ENCODE data around the gene DUSP7. TPM values are rescaled to one million over a fixed set of nuclear protein-coding genes. Genes with fewer than 3 reads are reported as not detected.

The DUSP7 gene
- total and polyA plus RNA-seq, 2 donors (not counting 3 experiments of a cell fraction or from before 2014, with no cell fraction given) = 29.2 to 37.7 TPM

DNA sequence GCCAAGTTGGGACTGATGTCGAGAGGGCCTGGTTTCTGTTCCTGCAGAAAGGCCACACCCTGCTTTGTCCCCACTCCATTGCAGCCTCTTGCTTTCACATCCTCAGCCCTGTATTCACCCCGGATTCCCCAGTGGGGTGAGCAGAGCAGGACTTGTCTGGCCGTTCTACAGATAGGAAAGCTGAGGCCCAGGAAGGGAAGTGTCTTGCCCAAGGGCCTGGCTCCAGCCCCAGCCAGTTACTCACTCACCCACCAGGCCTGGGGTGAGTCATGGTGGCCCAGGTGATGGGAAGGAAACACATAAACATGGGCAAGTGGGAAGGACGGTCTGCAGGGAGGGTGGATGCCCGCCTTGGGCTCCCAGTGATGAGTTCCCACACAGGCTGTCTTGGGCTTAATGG is 6.1 kb upstream of the DUSP7 start:
- POLR2A ChIA-PET = no interaction called here

GRCh38 chr3:52061121-52061910 is 4.9 kb upstream of the DUSP7 start:
- Histone ChIP-seq H3K36me3 (ENCODE audit: control insufficient read depth in 2 of 2, extremely low read depth in 1 of 2, insufficient read depth in 2 of 2, low read length in 2 of 2) (no peaks in the 10 kb centered on the region), H4K20me1 (replicated peaks; ENCODE audit: control insufficient read depth, extremely low read depth, insufficient read depth, low read length) (no peaks in the 10 kb centered on the region), H3K9me1 (replicated peaks; ENCODE audit: control insufficient read depth, extremely low read depth, insufficient read depth, low read length) (no peaks in the 10 kb centered on the region), H3K27ac (ENCODE audit: insufficient read depth, low read depth, low read length) (no peak overlapping the region), H3K27me3 (ENCODE audit: control insufficient read depth in 2 of 2, insufficient read depth in 2 of 2, low read length in 2 of 2) (no peaks in the 10 kb centered on the region), H3K9ac (replicated peaks; ENCODE audit: extremely low read depth, insufficient read depth, low read length) (no peak overlapping the region), H2AFZ (ENCODE audit: low read depth, low read length) (no peak overlapping the region), H3K4me2 (ENCODE audit: insufficient read depth, low read length) (no peak overlapping the region), H3K79me2 (ENCODE audit: control insufficient read depth, insufficient read depth, low read length) (no peaks in the 10 kb centered on the region), H3K4me1 (ENCODE audit: control insufficient read depth, extremely low read depth, insufficient read depth, low read length) (peaks cover 18% of the 10 kb centered on the region), H3K9me3 (replicated peaks; ENCODE audit: control insufficient read depth, insufficient read depth, low read length) (no peaks in the 10 kb centered on the region), H3K4me3 (replicated peaks in 1 of 3; ENCODE audit: insufficient read depth in 1 of 3, low read depth in 1 of 3, low read length in 3 of 3) (no peak overlapping the region)
- intact Hi-C loops (cut with micrococcal nuclease) (no loop called here), dilution Hi-C loops (cut with MboI; ENCODE audit: extremely low pct_ligation_motif_present, low sequenced_read_pairs) (no loop called here)
- FAIRE-seq (no peak), DNase-seq (ENCODE audit: low read depth, low spot score) (no peak)
- POLR2A ChIA-PET = no interaction called here
- CTCF ChIA-PET = interaction anchor here (0.8 to 10.4 kb wide), 2 partner anchors 11 to 60 kb away, joined by 3 to 180 read pairs; no protein-coding TSS in a partner anchor
- TF ChIP-seq EZH2 (IDR thresholded peaks at IDR 0.05; ENCODE audit: borderline replicate concordance, low read depth, low read length, severe bottlenecking) = no peak
- TF ChIP-seq GATA2 (IDR thresholded peaks at IDR 0.05; ENCODE audit: insufficient read depth, insufficient read length, low read depth, low read length) = no peak
- TF ChIP-seq MYC (IDR thresholded peaks at IDR 0.05; ENCODE audit: low read depth, low read length) = no peak
- TF ChIP-seq CTCF (IDR thresholded peaks at IDR 0.05; ENCODE audit: extremely low read depth in 1 of 2, insufficient read depth in 1 of 2, low read depth in 1 of 2, low read length in 2 of 2) = no peak
- TF ChIP-seq POLR2A (IDR thresholded peaks at IDR 0.05; ENCODE audit: low read depth, low read length) = no peak
- no peak for TF ChIP-seq JUN (IDR thresholded peaks at IDR 0.05; ENCODE audit: borderline replicate concordance, insufficient read depth, insufficient read length, low read depth)
- TF ChIP-seq, protein P1, sequence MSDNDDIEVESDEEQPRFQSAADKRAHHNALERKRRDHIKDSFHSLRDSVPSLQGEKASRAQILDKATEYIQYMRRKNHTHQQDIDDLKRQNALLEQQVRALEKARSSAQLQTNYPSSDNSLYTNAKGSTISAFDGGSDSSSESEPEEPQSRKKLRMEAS (IDR thresholded peaks at IDR 0.05; ENCODE audit: insufficient read depth, insufficient read length) = no peak
- TF ChIP-seq POLR2AphosphoS5 (IDR thresholded peaks at IDR 0.05; ENCODE audit: insufficient read depth, low read depth, low read length) = no peak
- no peak for TF ChIP-seq FOS (IDR thresholded peaks at IDR 0.05; ENCODE audit: borderline replicate concordance, insufficient read depth, low read length)
- BruUV-seq (replicated peaks) = no TSS peak

More for the DNA sequence above, 6.1 kb upstream of the DUSP7 start:
- Histone ChIP-seq H2AFZ (ENCODE audit: low read depth, low read length) (no peak overlapping the region), H4K20me1 (replicated peaks; ENCODE audit: control insufficient read depth, extremely low read depth, insufficient read depth, low read length) (no peaks in the 10 kb centered on the region), H3K9me1 (replicated peaks; ENCODE audit: control insufficient read depth, extremely low read depth, insufficient read depth, low read length) (no peaks in the 10 kb centered on the region), H3K79me2 (ENCODE audit: control insufficient read depth, insufficient read depth, low read length) (no peaks in the 10 kb centered on the region), H3K36me3 (ENCODE audit: control insufficient read depth in 2 of 2, extremely low read depth in 1 of 2, insufficient read depth in 2 of 2, low read length in 2 of 2) (no peaks in the 10 kb centered on the region), H3K27me3 (ENCODE audit: control insufficient read depth in 2 of 2, insufficient read depth in 2 of 2, low read length in 2 of 2) (no peaks in the 10 kb centered on the region), H3K4me3 (replicated peaks in 1 of 3; ENCODE audit: insufficient read depth in 1 of 3, low read depth in 1 of 3, low read length in 3 of 3) (no peak overlapping the region), H3K9ac (replicated peaks; ENCODE audit: extremely low read depth, insufficient read depth, low read length) (no peak overlapping the region), H3K4me2 (ENCODE audit: insufficient read depth, low read length) (no peak overlapping the region), H3K27ac (ENCODE audit: insufficient read depth, low read depth, low read length) (no peak overlapping the region), H3K9me3 (replicated peaks; ENCODE audit: control insufficient read depth, insufficient read depth, low read length) (no peaks in the 10 kb centered on the region), H3K4me1 (ENCODE audit: control insufficient read depth, extremely low read depth, insufficient read depth, low read length) (peaks cover 13% of the 10 kb centered on the region)
- FAIRE-seq (peak; percentile 60), DNase-seq (ENCODE audit: low read depth, low spot score) (peak; percentile 54)
- CTCF ChIA-PET = interaction anchor here (0.7 to 1.1 kb wide), 3 partner anchors 24 to 61 kb away, joined by 3 to 5 read pairs (median 4); no protein-coding TSS in a partner anchor
- no TSS peak for BruUV-seq (replicated peaks)
- dilution Hi-C loops (cut with MboI; ENCODE audit: extremely low pct_ligation_motif_present, low sequenced_read_pairs) = no loop called here
- intact Hi-C loops (cut with micrococcal nuclease) = no loop called here
- TF ChIP-seq GATA2 (IDR thresholded peaks at IDR 0.05; ENCODE audit: insufficient read depth, insufficient read length, low read depth, low read length) (no peak), JUN (IDR thresholded peaks at IDR 0.05; ENCODE audit: borderline replicate concordance, insufficient read depth, insufficient read length, low read depth) (peak; percentile 45)
